PC-3 (cell line): Measurements from ENCODE around the gene GDF15. TPM values are rescaled to one million over a fixed set of nuclear protein-coding genes. Genes with fewer than 3 reads are reported as not detected.

Experiments used
- ATAC-seq: fragments of 200-7000 bp; cut with Tn5 transposase; 2 replicates; pipeline ENCODE4 v1.9.1; 2020; ENCODE audit warnings: mild to moderate bottlenecking, moderate library complexity
- BruUV-seq: library from RNA; stranded (reverse); fragments of 400-500 nt; replicated peaks from 2 replicates; lab custom pipeline; 2021; lab: Mats Ljungman, UMichigan
- CTCF ChIA-PET: fragments of 300-600 bp; sonication (Branson Sonifier 250); formaldehyde crosslinking; loops from one replicate; lab custom pipeline; 2022; ENCODE audit warnings: antibody characterized with exemption; lab: Charles Lee
- POLR2A ChIA-PET: fragments of 300-600 bp; sonication (Branson Sonifier 250); formaldehyde crosslinking; loops from one replicate; lab custom pipeline; 2022; ENCODE audit warnings: antibody characterized with exemption; ENCODE audit not compliant: unreplicated experiment; lab: Charles Lee
- DNase-seq: peaks from one replicate; pipeline ENCODE4 v3.0.0-alpha.2; 2015
- H2AFZ ChIP-seq: fragments of 300-600 bp; sonication (generic); 2 replicates; pipeline ENCODE4 v1.6.0; 2016; ENCODE audit warnings: antibody characterized with exemption, low read length
- H3F3A ChIP-seq: fragments of 300-600 bp; sonication (generic); one replicate; pipeline ENCODE4 v1.6.0; 2017; ENCODE audit warnings: antibody characterized with exemption, low read length, control low read depth, mild to moderate bottlenecking; ENCODE audit not compliant: unreplicated experiment
- H3K27ac ChIP-seq: fragments of 300-600 bp; sonication (generic); 2 replicates; pipeline ENCODE4 v1.5.1; 2016; ENCODE audit warnings: mild to moderate bottlenecking, low read length
- H3K27me3 ChIP-seq: fragments of 300-600 bp; sonication (generic); 2 replicates; pipeline ENCODE4 v1.6.1; 2016; ENCODE audit warnings: low read length, mixed read lengths
- H3K36me3 ChIP-seq: fragments of 300-600 bp; sonication (generic); 2 replicates; pipeline ENCODE4 v1.6.1; 2016; ENCODE audit warnings: low read depth, mixed run types, low read length, mixed read lengths
- H3K4me1 ChIP-seq: fragments of 300-600 bp; sonication (generic); 2 replicates; pipeline ENCODE4 v1.5.1; 2016; ENCODE audit warnings: low read length; ENCODE audit not compliant: insufficient read depth
- H3K4me2 ChIP-seq: fragments of 300-600 bp; sonication (generic); 2 replicates; pipeline ENCODE4 v1.6.0; 2016; ENCODE audit warnings: low read length
- H3K4me3 ChIP-seq: fragments of 300-600 bp; sonication (generic); 2 replicates; pipeline ENCODE4 v1.5.1; 2016; ENCODE audit warnings: mild to moderate bottlenecking, low read length, mixed read lengths
- H3K79me2 ChIP-seq: fragments of 300-600 bp; sonication (generic); 2 replicates; pipeline ENCODE4 v1.6.1; 2017; ENCODE audit warnings: low read length, mixed read lengths
- H3K9ac ChIP-seq: fragments of 300-600 bp; sonication (generic); 2 replicates; pipeline ENCODE4 v1.6.0; 2016; ENCODE audit warnings: mild to moderate bottlenecking, low read length
- H3K9me2 ChIP-seq: fragments of 300-600 bp; sonication (generic); replicated peaks from 2 replicates; pipeline ENCODE4 v1.6.1; 2016; ENCODE audit warnings: mixed run types, low read length, mixed read lengths
- H3K9me3 ChIP-seq: fragments of 300-600 bp; sonication (generic); 2 replicates; pipeline ENCODE4 v1.6.1; 2016; ENCODE audit warnings: low read length, mixed read lengths
- H4K20me1 ChIP-seq: fragments of 300-600 bp; sonication (generic); 2 replicates; pipeline ENCODE4 v1.6.1; 2016; ENCODE audit warnings: low read length, mixed read lengths
- CTCF ChIP-seq: fragments of 300-600 bp; sonication (generic); conservative IDR thresholded peaks from 2 replicates; pipeline ENCODE4 v1.5.1; 2017; ENCODE audit warnings: antibody characterized with exemption, low read depth, mild to moderate bottlenecking, low read length
- EZH2 ChIP-seq: fragments of 300-600 bp; sonication (generic); IDR thresholded peaks from one replicate; pipeline ENCODE4 v1.6.1; 2017; ENCODE audit warnings: antibody characterized with exemption, mild to moderate bottlenecking, low read length; ENCODE audit not compliant: unreplicated experiment
- EZH2phosphoT487 ChIP-seq: fragments of 300-600 bp; sonication (generic); IDR thresholded peaks from 2 replicates; pipeline ENCODE4 v1.6.1; 2018; ENCODE audit warnings: mild to moderate bottlenecking, antibody characterized with exemption, low read length, borderline replicate concordance
- intact Hi-C: fragments of 100-400 bp; cut with micrococcal nuclease; formaldehyde crosslinking; loops from 2 replicates; pipeline ENCODE4 v1.9.0; 2023
- total RNA-seq: library from RNA; depleted of rRNA; stranded (reverse); fragments of >200 nt; gene quantifications from 2 replicates; pipeline ENCODE4 v1.2.3, GENCODE V29; 2014

The GDF15 gene
- total RNA-seq, 1 experiment from 2014 or later, result 84.3 TPM

- ChIA-PET CTCF (no interaction called here), POLR2A (no interaction called here)
- Histone ChIP-seq H3K9me2 (no peaks in the 10 kb centered on the region), H3K9me3 (no peaks in the 10 kb centered on the region), H4K20me1 (peaks cover 5% of the 10 kb centered on the region; the same call in 1 of the 2 replicates), H3K4me2 (no peak overlapping the region), H3F3A (no peaks in the 10 kb centered on the region), H3K27ac (no peak overlapping the region), H3K79me2 (peaks cover 24% of the 10 kb centered on the region), H3K36me3 (no peaks in the 10 kb centered on the region), H3K9ac (no peak overlapping the region), H3K4me1 (no peaks in the 10 kb centered on the region), H3K27me3 (no peaks in the 10 kb centered on the region), H3K4me3 (no peak overlapping the region), H2AFZ (no peak overlapping the region)
- intact Hi-C loops, result no loop called here
- DNase-seq (no peak), ATAC-seq (no peak)
- no TSS peak for BruUV-seq
- TF ChIP-seq EZH2phosphoT487, result no peak
- TF ChIP-seq EZH2, result no peak
- TF ChIP-seq CTCF, result no peak
Observed at GRCh38 chr19:18427080-18427742, 41.3 kb downstream of the GDF15 start.

GRCh38 chr19:18427743-18428113 is 41.8 kb downstream of the GDF15 start:
- no peak for ATAC-seq
- no peaks in the 10 kb centered on the region for H3K4me1 ChIP-seq
- no TSS peak for BruUV-seq
- POLR2A ChIA-PET, result no interaction called here
- H4K20me1 ChIP-seq, result peaks cover 5% of the 10 kb centered on the region; the same call in 1 of the 2 replicates
- TF ChIP-seq EZH2phosphoT487 (no peak), EZH2 (no peak), CTCF (no peak)
- H3K27me3 ChIP-seq, result no peaks in the 10 kb centered on the region
- H3K9me2 ChIP-seq, result no peaks in the 10 kb centered on the region
- no peaks in the 10 kb centered on the region for H3F3A ChIP-seq
- H3K4me2 ChIP-seq, result no peak overlapping the region
- H3K27ac ChIP-seq, result no peak overlapping the region
- H2AFZ ChIP-seq, result no peak overlapping the region
- no peaks in the 10 kb centered on the region for H3K36me3 ChIP-seq
- H3K4me3 ChIP-seq, result no peak overlapping the region
- DNase-seq, result no peak
- H3K9me3 ChIP-seq, result no peaks in the 10 kb centered on the region
- H3K79me2 ChIP-seq, result peaks cover 19% of the 10 kb centered on the region
- no peak overlapping the region for H3K9ac ChIP-seq
- intact Hi-C loops, result no loop called here
- CTCF ChIA-PET, result no interaction called here

- H3K4me1 ChIP-seq, result no peaks in the 10 kb centered on the region
- H3K9me2 ChIP-seq, result no peaks in the 10 kb centered on the region
- no peak overlapping the region for H3K9ac ChIP-seq
- no peak overlapping the region for H3K27ac ChIP-seq
- peaks cover 14% of the 10 kb centered on the region for H3K79me2 ChIP-seq
- no peak overlapping the region for H3K4me2 ChIP-seq
- ChIA-PET CTCF (no interaction called here), POLR2A (no interaction called here)
- TF ChIP-seq CTCF (no peak), EZH2 (no peak), EZH2phosphoT487 (no peak)
- no peaks in the 10 kb centered on the region for H3K9me3 ChIP-seq
- no TSS peak for BruUV-seq
- ATAC-seq (no peak), DNase-seq (no peak)
- no peak overlapping the region for H3K4me3 ChIP-seq
- no peaks in the 10 kb centered on the region for H3K36me3 ChIP-seq
- H2AFZ ChIP-seq, result no peak overlapping the region
- H3K27me3 ChIP-seq, result no peaks in the 10 kb centered on the region
- intact Hi-C loops, result no loop called here
- peaks cover 5% of the 10 kb centered on the region; the same call in 1 of the 2 replicates for H4K20me1 ChIP-seq
- H3F3A ChIP-seq, result no peaks in the 10 kb centered on the region
Observed at GRCh38 chr19:18428173-18428786, 42.3 kb downstream of the GDF15 start.
